H9 (cell line): Measurements from ENCODE around the gene NTRK3. TPM values are rescaled to one million over a fixed set of nuclear protein-coding genes. Genes with fewer than 3 reads are reported as not detected.

Experiments used
- DNase-seq: peaks from one replicate; pipeline ENCODE4 v3.0.0-alpha.2; 2017
- H2AFZ ChIP-seq: one replicate; pipeline ENCODE4 v1.6.1; 2013; ENCODE audit warnings: mild to moderate bottlenecking, low read length, control low read depth, moderate library complexity
- H2AK5ac ChIP-seq: 2 replicates; pipeline ENCODE4 v1.6.1; 2013; ENCODE audit warnings: low read length, control low read depth, mixed read lengths; ENCODE audit not compliant: insufficient read length
- H2BK120ac ChIP-seq: one replicate; pipeline ENCODE4 v1.6.1; 2013; ENCODE audit warnings: low read depth, mild to moderate bottlenecking, low read length, control low read depth, inconsistent platforms; ENCODE audit not compliant: poor library complexity, severe bottlenecking
- H2BK12ac ChIP-seq: 2 replicates; pipeline ENCODE4 v1.6.1; 2013; ENCODE audit warnings: low read length, control low read depth, mixed read lengths, low read depth; ENCODE audit not compliant: insufficient read length
- H2BK15ac ChIP-seq: 2 replicates; pipeline ENCODE4 v1.6.1; 2013; ENCODE audit warnings: low read depth, low read length, control low read depth
- H2BK20ac ChIP-seq: one replicate; pipeline ENCODE4 v1.6.1; 2013; ENCODE audit warnings: low read depth, mild to moderate bottlenecking, low read length, control low read depth, inconsistent platforms; ENCODE audit not compliant: poor library complexity, severe bottlenecking
- H2BK5ac ChIP-seq: 2 replicates; pipeline ENCODE4 v1.6.1; 2013; ENCODE audit warnings: low read length, control low read depth, mixed read lengths; ENCODE audit not compliant: insufficient read length
- H3K14ac ChIP-seq: 2 replicates; pipeline ENCODE4 v1.6.1; 2013; ENCODE audit warnings: low read length, control low read depth; ENCODE audit not compliant: insufficient read depth
- H3K18ac ChIP-seq: 2 replicates; pipeline ENCODE4 v1.6.1; 2013; ENCODE audit warnings: low read depth, mild to moderate bottlenecking, mixed read lengths, low read length, control low read depth; ENCODE audit not compliant: insufficient read length
- H3K23ac ChIP-seq: 2 replicates; pipeline ENCODE4 v1.6.1; 2013; ENCODE audit warnings: low read length, control low read depth, mixed read lengths, low read depth; ENCODE audit not compliant: insufficient read length
- H3K23me2 ChIP-seq: 2 replicates; pipeline ENCODE4 v1.6.1; 2013; ENCODE audit warnings: low read depth, mild to moderate bottlenecking, mixed read lengths, low read length, control low read depth; ENCODE audit not compliant: insufficient read length, poor library complexity, severe bottlenecking
- H3K27ac ChIP-seq: 2 replicates; pipeline ENCODE4 v1.5.1; 2013; ENCODE audit warnings: low read length, control low read depth, mixed read lengths, low read depth; ENCODE audit not compliant: insufficient read length
- H3K27me3 ChIP-seq: 2 replicates; pipeline ENCODE4 v1.6.1; 2013; ENCODE audit warnings: low read length, control low read depth, inconsistent platforms; ENCODE audit not compliant: insufficient read depth
- H3K4ac ChIP-seq: 2 replicates; pipeline ENCODE4 v1.6.1; 2013; ENCODE audit warnings: low read depth, mild to moderate bottlenecking, control low read depth, inconsistent platforms, low read length, moderate library complexity
- H3K4me1 ChIP-seq: 2 replicates; pipeline ENCODE4 v1.6.1; 2013; ENCODE audit warnings: low read length, control low read depth, inconsistent platforms; ENCODE audit not compliant: insufficient read depth
- H3K4me2 ChIP-seq: 2 replicates; pipeline ENCODE4 v1.6.1; 2013; ENCODE audit warnings: low read length, control low read depth, mixed read lengths; ENCODE audit not compliant: insufficient read length, insufficient read depth
- H3K56ac ChIP-seq: 2 replicates; pipeline ENCODE4 v1.6.1; 2013; ENCODE audit warnings: low read depth, mild to moderate bottlenecking, mixed read lengths, low read length, control low read depth; ENCODE audit not compliant: insufficient read length
- H3K79me1 ChIP-seq: 2 replicates; pipeline ENCODE4 v1.6.1; 2013; ENCODE audit warnings: low read depth, mild to moderate bottlenecking, moderate library complexity, low read length, control low read depth, inconsistent platforms; ENCODE audit not compliant: insufficient read depth, poor library complexity, severe bottlenecking
- H3K79me2 ChIP-seq: 2 replicates; pipeline ENCODE4 v1.6.1; 2013; ENCODE audit warnings: low read length, control low read depth, inconsistent platforms; ENCODE audit not compliant: insufficient read depth
- H3K9ac ChIP-seq: 2 replicates; pipeline ENCODE4 v1.6.1; 2013; ENCODE audit warnings: low read length, control low read depth, mixed read lengths; ENCODE audit not compliant: insufficient read length; ENCODE audit errors: extremely low read depth
- H3K9me3 ChIP-seq: one replicate; pipeline ENCODE4 v1.6.1; 2013; ENCODE audit warnings: low read depth, low read length, inconsistent platforms; ENCODE audit not compliant: control insufficient read depth
- H3T11ph ChIP-seq: one replicate; pipeline ENCODE4 v1.6.1; 2013; ENCODE audit warnings: mild to moderate bottlenecking, low read length, control low read depth, inconsistent platforms
- H4K20me1 ChIP-seq: one replicate; pipeline ENCODE4 v1.6.1; 2013; ENCODE audit not compliant: control insufficient read depth, insufficient read length, insufficient read depth
- H4K5ac ChIP-seq: 2 replicates; pipeline ENCODE4 v1.6.1; 2013; ENCODE audit warnings: low read depth, mild to moderate bottlenecking, mixed read lengths, low read length, control low read depth; ENCODE audit not compliant: insufficient read length
- H4K8ac ChIP-seq: replicated peaks from 2 replicates; pipeline ENCODE4 v1.6.1; 2013; ENCODE audit warnings: low read length, control low read depth, mixed read lengths, low read depth; ENCODE audit not compliant: insufficient read length
- H4K91ac ChIP-seq: 2 replicates; pipeline ENCODE4 v1.6.1; 2013; ENCODE audit warnings: low read depth, mild to moderate bottlenecking, moderate library complexity, mixed read lengths, low read length, control low read depth; ENCODE audit not compliant: insufficient read length
- H3K27ac Mint-ChIP-seq, 3 experiments: 2 replicates in 2 of 3; 3 replicates in 1 of 3; pipeline ENCODE4 v1.8.0; 2020 to 2021; ENCODE audit warnings: mixed read lengths in 3 of 3, mild to moderate bottlenecking in 1 of 3, moderate library complexity in 1 of 3
- H3K27me3 Mint-ChIP-seq: 2 replicates; pipeline ENCODE4 v1.8.0; 2021; ENCODE audit warnings: low read depth, mild to moderate bottlenecking, moderate library complexity, mixed read lengths
- H3K36me3 Mint-ChIP-seq, 3 experiments: 2 replicates in 2 of 3; 3 replicates in 1 of 3; pipeline ENCODE4 v1.8.0; 2020 to 2021; ENCODE audit warnings: low read depth in 3 of 3, mixed read lengths in 3 of 3; ENCODE audit not compliant: insufficient read depth in 1 of 3
- H3K4me1 Mint-ChIP-seq, 2 experiments: 2 replicates each; pipeline ENCODE4 v1.8.0; 2020; ENCODE audit warnings: mixed read lengths in 2 of 2
- H3K4me3 Mint-ChIP-seq, 2 experiments: 2 replicates in 1 of 2; 3 replicates in 1 of 2; pipeline ENCODE4 v1.8.0; 2020 to 2021; ENCODE audit warnings: mild to moderate bottlenecking in 2 of 2, mixed read lengths in 2 of 2, moderate library complexity in 1 of 2
- H3K9me3 Mint-ChIP-seq, 2 experiments: 2 replicates in 1 of 2; 3 replicates in 1 of 2; pipeline ENCODE4 v1.8.0; 2020; ENCODE audit warnings: mild to moderate bottlenecking in 2 of 2, mixed read lengths in 2 of 2, moderate library complexity in 1 of 2
- CTCF ChIP-seq: fragments of 200-600 bp; sonication (generic); conservative IDR thresholded peaks from 3 replicates; pipeline ENCODE4 v1.8.0; 2021; ENCODE audit warnings: antibody characterized with exemption, mild to moderate bottlenecking
- WGBS: extraction: QIAGEN DNeasy Blood & Tissue Kit; methylation state at CpG from one replicate; pipeline ENCODE4 v1.1.7; 2013; ENCODE audit warnings: missing lambda C conversion rate, low lambda C conversion rate, mixed read lengths; ENCODE audit not compliant: insufficient read length; ENCODE audit errors: extremely low coverage; 5-methylcytosine and 5-hydroxymethylcytosine counted together
- total RNA-seq: library from RNA; stranded (reverse); gene quantifications from 2 replicates; pipeline ENCODE4 v1.2.1, GENCODE V29; 2021

Gene NTRK3
- total RNA-seq, 1 experiment from 2014 or later, result 2.5 TPM

DNA sequence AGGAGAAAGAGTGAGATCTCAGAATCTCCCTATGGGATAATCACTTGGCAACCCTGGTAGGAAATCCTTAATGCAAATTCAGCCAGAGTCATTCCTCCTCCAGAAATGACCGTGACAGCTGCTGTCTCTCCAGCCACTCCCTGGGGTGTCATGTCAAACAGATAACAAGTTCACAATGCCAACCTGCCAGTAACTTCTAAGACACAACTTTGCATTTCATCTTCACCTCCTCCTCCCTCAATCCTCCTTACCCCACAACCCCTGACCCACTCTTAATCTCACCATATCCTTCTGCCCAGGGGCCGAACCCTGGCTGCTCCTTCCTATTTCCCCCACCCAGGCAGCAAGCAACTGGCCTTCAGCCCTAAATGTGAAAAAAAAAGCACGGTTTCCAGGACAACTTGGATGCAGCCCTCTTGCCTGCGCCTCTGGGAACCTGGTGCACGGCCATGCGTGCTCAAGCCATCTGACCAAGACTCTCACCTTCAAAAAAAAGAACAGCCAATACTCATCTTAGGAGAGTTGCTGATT is 166.0 kb downstream of the NTRK3 start:
- no peak overlapping the region for H3K4me3 Mint-ChIP-seq
- Histone ChIP-seq H3T11ph (no peak overlapping the region), H3K27ac (no peak overlapping the region), H2BK5ac (no peak overlapping the region), H4K91ac (no peak overlapping the region), H3K79me2 (no peaks in the 10 kb centered on the region), H3K4me2 (no peak overlapping the region), H2BK120ac (no peak overlapping the region), H2BK12ac (no peak overlapping the region), H2AK5ac (no peak overlapping the region), H3K79me1 (no peaks in the 10 kb centered on the region), H3K27me3 (no peaks in the 10 kb centered on the region), H3K9ac (no peak overlapping the region), H3K18ac (no peak overlapping the region), H3K4ac (no peak overlapping the region), H2BK15ac (no peak overlapping the region), H4K5ac (no peak overlapping the region), H3K56ac (no peak overlapping the region), H2BK20ac (no peak overlapping the region), H3K4me1 (no peaks in the 10 kb centered on the region), H2AFZ (no peak overlapping the region), H3K9me3 (no peaks in the 10 kb centered on the region), H4K8ac (no peak overlapping the region), H4K20me1 (no peaks in the 10 kb centered on the region), H3K14ac (no peak overlapping the region), H3K23ac (no peak overlapping the region), H3K23me2 (no peaks in the 10 kb centered on the region)
- TF ChIP-seq CTCF, result no peak
- WGBS, result no CpG with 5 or more reads among the region's 6 CpGs
- no peaks in the 10 kb centered on the region; the same call in 1 of the 2 replicates for H3K27me3 Mint-ChIP-seq
- H3K36me3 Mint-ChIP-seq, result no peaks in the 10 kb centered on the region; a peak in 1 of 7 replicates
- no peak overlapping the region; a peak in 1 of 7 replicates for H3K27ac Mint-ChIP-seq
- peaks cover 0 to 2% of the 10 kb centered on the region in 2 experiments; a peak in 3 of 5 replicates for H3K9me3 Mint-ChIP-seq
- H3K4me1 Mint-ChIP-seq, result peaks cover 9 to 12% of the 10 kb centered on the region in 2 experiments
- DNase-seq, result no peak
